SK-N-SH (cell line): Measurements from ENCODE around the gene SLC7A5. TPM values are rescaled to one million over a fixed set of nuclear protein-coding genes. Genes with fewer than 3 reads are reported as not detected.

Source experiments
- CTCF ChIA-PET: fragments of 300-600, 350-600 bp; formaldehyde crosslinking; extraction: SDS; loops from one replicate; lab custom pipeline; 2021; lab: Yijun Ruan, JAX
- POLR2A ChIA-PET: fragments of 350-600 bp; sonication (Branson Sonifier 250); formaldehyde crosslinking; extraction: SDS; loops from one replicate; lab custom pipeline; 2020; ENCODE audit warnings: antibody characterized with exemption, inconsistent platforms; lab: Yijun Ruan, JAX
- DNase-seq: peaks from one replicate; pipeline ENCODE4 v3.0.0; 2012
- H2AFZ ChIP-seq: fragments of 200-600 bp; sonication (generic); 2 replicates; pipeline ENCODE4 v1.8.1; 2016; ENCODE audit warnings: antibody characterized with exemption, mild to moderate bottlenecking, low read depth
- H3F3A ChIP-seq: fragments of 200-600 bp; sonication (generic); replicated peaks from 2 replicates; pipeline ENCODE3; 2016; ENCODE audit warnings: antibody characterized with exemption, mild to moderate bottlenecking; ENCODE audit not compliant: insufficient read depth
- H3K27ac ChIP-seq, 2 experiments: fragments of 200-500 bp in 1 of 2; fragments of 200-600 bp in 1 of 2; sonication (Bioruptor generic) in 1 of 2; sonication (generic), shearing (Covaris generic) in 1 of 2; 2 replicates each; pipeline versions ENCODE4 v1.5.1 to v1.6.1; 2014 to 2016; ENCODE audit warnings: low read depth in 2 of 2, inconsistent platforms in 1 of 2, low read length in 1 of 2, mild to moderate bottlenecking in 1 of 2, mixed read lengths in 1 of 2
- H3K27me3 ChIP-seq: fragments of 200-600 bp; sonication (generic), shearing (Covaris generic); 2 replicates; pipeline ENCODE4 v1.6.1; 2016; ENCODE audit warnings: mixed run types; ENCODE audit not compliant: insufficient read depth
- H3K36me3 ChIP-seq, 2 experiments: fragments of 200-500 bp in 1 of 2; fragments of 200-600 bp in 1 of 2; sonication (Bioruptor generic) in 1 of 2; sonication (generic) in 1 of 2; replicated peaks in 1 of 2; 2 replicates each; pipeline versions ENCODE3 to v1.5.1; 2014 to 2016; ENCODE audit warnings: low read length in 1 of 2, mild to moderate bottlenecking in 1 of 2; ENCODE audit not compliant: insufficient read depth in 2 of 2, control insufficient read depth in 1 of 2
- H3K4me1 ChIP-seq, 2 experiments: fragments of 200-500 bp in 1 of 2; fragments of 200-600 bp in 1 of 2; sonication (Bioruptor generic) in 1 of 2; sonication (generic), shearing (Covaris generic) in 1 of 2; 2 replicates each; pipeline versions ENCODE4 v1.5.1 to v1.6.1; 2014 to 2016; ENCODE audit warnings: low read depth in 1 of 2, low read length in 1 of 2, mixed run types in 1 of 2; ENCODE audit not compliant: insufficient read depth in 2 of 2, control insufficient read depth in 1 of 2
- H3K4me2 ChIP-seq: fragments of 200-600 bp; sonication (generic), shearing (Covaris generic); 2 replicates; pipeline ENCODE4 v1.6.1; 2017; ENCODE audit warnings: mixed run types
- H3K4me3 ChIP-seq, 2 experiments: fragments of 200-500 bp in 1 of 2; fragments of 200-600 bp in 1 of 2; sonication (Bioruptor generic) in 1 of 2; sonication (generic), shearing (Covaris generic) in 1 of 2; 2 replicates each; pipeline versions ENCODE4 v1.5.1 to v1.8.1; 2014 to 2016; ENCODE audit warnings: low read depth in 2 of 2, inconsistent platforms in 1 of 2, low read length in 1 of 2, mild to moderate bottlenecking in 1 of 2, mixed read lengths in 1 of 2, moderate library complexity in 1 of 2
- H3K79me2 ChIP-seq: fragments of 200-600 bp; sonication (generic); 2 replicates; pipeline ENCODE4 v1.8.1; 2017; ENCODE audit warnings: mild to moderate bottlenecking; ENCODE audit not compliant: insufficient read depth
- H3K9ac ChIP-seq: fragments of 200-600 bp; sonication (generic); 2 replicates; pipeline ENCODE4 v1.6.1; 2017; ENCODE audit warnings: mixed run types
- H3K9me2 ChIP-seq: fragments of 200-600 bp; sonication (generic); 2 replicates; pipeline ENCODE4 v1.6.1; 2017; ENCODE audit warnings: mixed run types
- H3K9me3 ChIP-seq: fragments of 200-600 bp; sonication (generic); 2 replicates; pipeline ENCODE4 v1.6.1; 2017; ENCODE audit warnings: mixed run types, mild to moderate bottlenecking, moderate library complexity
- H4K20me1 ChIP-seq: fragments of 200-600 bp; sonication (generic); 2 replicates; pipeline ENCODE4 v1.6.1; 2017; ENCODE audit warnings: mild to moderate bottlenecking, mixed run types; ENCODE audit not compliant: insufficient read depth
- CHD2 ChIP-seq: fragments of 150-350 bp; IDR thresholded peaks from 2 replicates; pipeline ENCODE4 v1.6.1; 2018; ENCODE audit warnings: low read length; ENCODE audit not compliant: partially characterized antibody
- ELF1 ChIP-seq: IDR thresholded peaks from 2 replicates; pipeline ENCODE4 v1.4.0; 2012
- EP300 ChIP-seq, 2 experiments: IDR thresholded peaks; 2 replicates each; pipeline versions ENCODE4 v1.4.0 to v1.6.1; 2012; ENCODE audit warnings: borderline replicate concordance in 1 of 2, low read depth in 1 of 2, low read length in 1 of 2
- EZH2phosphoT487 ChIP-seq: fragments of 200-600 bp; sonication (generic); IDR thresholded peaks from 2 replicates; pipeline ENCODE4 v1.6.1; 2017; ENCODE audit warnings: low read depth, mixed run types, mild to moderate bottlenecking, antibody characterized with exemption, moderate library complexity, borderline replicate concordance
- FOSL2 ChIP-seq: IDR thresholded peaks from 2 replicates; pipeline ENCODE4 v1.4.0; 2012; ENCODE audit warnings: low read depth, mild to moderate bottlenecking, moderate library complexity, borderline replicate concordance
- FOXJ3 ChIP-seq: sonication (generic); formaldehyde crosslinking; IDR thresholded peaks from 2 replicates; pipeline ENCODE4 v1.5.1; 2020; ENCODE audit warnings: mild to moderate bottlenecking, missing genetic modification reagents
- GABPA ChIP-seq: IDR thresholded peaks from 2 replicates; pipeline ENCODE4 v1.4.0; 2012; ENCODE audit warnings: low read depth, mild to moderate bottlenecking
- GATA2 ChIP-seq: sonication (generic); formaldehyde crosslinking; IDR thresholded peaks from 2 replicates; pipeline ENCODE4 v1.5.0; 2020; ENCODE audit warnings: mild to moderate bottlenecking, missing genetic modification reagents
- IRF3 ChIP-seq: fragments of 150-350 bp; IDR thresholded peaks from 2 replicates; pipeline ENCODE4 v1.6.1; 2016; ENCODE audit warnings: mild to moderate bottlenecking, low read depth, low read length
- JUND ChIP-seq: IDR thresholded peaks from 2 replicates; pipeline ENCODE4 v1.4.0; 2012
- MEF2A ChIP-seq: IDR thresholded peaks from 2 replicates; pipeline ENCODE4 v1.4.0; 2012; ENCODE audit warnings: low read depth, borderline replicate concordance
- NFIC ChIP-seq: IDR thresholded peaks from 2 replicates; pipeline ENCODE4 v1.4.0; 2012; ENCODE audit warnings: borderline replicate concordance
- PBX3 ChIP-seq: IDR thresholded peaks from 2 replicates; pipeline ENCODE4; 2012
- RAD21 ChIP-seq: IDR thresholded peaks from 2 replicates; pipeline ENCODE4 v1.6.1; 2012; ENCODE audit warnings: mild to moderate bottlenecking, low read length
- RCOR1 ChIP-seq: fragments of 150-350 bp; IDR thresholded peaks from 2 replicates; pipeline ENCODE4 v1.6.1; 2017; ENCODE audit warnings: antibody characterized with exemption, low read length
- RXRA ChIP-seq: IDR thresholded peaks from 2 replicates; pipeline ENCODE4 v1.4.0; 2012; ENCODE audit warnings: low read depth, mild to moderate bottlenecking, borderline replicate concordance
- USF1 ChIP-seq: IDR thresholded peaks from 2 replicates; pipeline ENCODE4 v1.4.0; 2012; ENCODE audit warnings: low read depth, borderline replicate concordance
- ZBTB33 ChIP-seq: IDR thresholded peaks from 2 replicates; pipeline ENCODE4 v1.4.0; 2012; ENCODE audit warnings: low read depth, borderline replicate concordance
- WGBS: methylation state at CpG from one replicate; pipeline ENCODE4 v1.1.6; 2017; ENCODE audit warnings: low lambda C conversion rate; 5-methylcytosine and 5-hydroxymethylcytosine counted together
- polyA plus RNA-seq, 3 experiments: library from polyadenylated mRNA; depleted of rRNA; stranded (reverse); fragments of >200 nt; gene quantifications; 2 replicates each; pipeline ENCODE4 v1.2.3, GENCODE V29; 2012

SLC7A5 gene
- polyA plus RNA-seq, 1 of the 3 experiments (the other 2 are of a cell fraction), result 15.1 TPM

GRCh38 chr16:87790292-87791100 is 78.8 kb downstream of the SLC7A5 start:
- DNase-seq, result peak; percentile 70
- Histone ChIP-seq H3F3A (no peaks in the 10 kb centered on the region), H3K9me3 (no peaks in the 10 kb centered on the region), H4K20me1 (no peaks in the 10 kb centered on the region), H3K4me1 (peaks cover 0 to 2% of the 10 kb centered on the region in 2 experiments; a peak in 1 of 4 replicates), H3K9me2 (no peaks in the 10 kb centered on the region), H3K79me2 (no peaks in the 10 kb centered on the region), H3K9ac (no peak overlapping the region), H2AFZ (no peak overlapping the region), H3K27me3 (no peaks in the 10 kb centered on the region), H3K4me3 (no peak overlapping the region), H3K4me2 (no peak overlapping the region), H3K27ac (no peak overlapping the region), H3K36me3 (no peaks in the 10 kb centered on the region)
- WGBS, result 55% methylated on average over 17 of the region's 17 CpGs
- ChIA-PET POLR2A (interaction anchor here (2.9 kb wide), 1 partner anchor 16 kb away, joined by 11 read pairs; no protein-coding TSS in a partner anchor), CTCF (interaction anchor here (1.1 to 4.6 kb wide), 5 partner anchors 11 to 81 kb away, joined by 3 to 48 read pairs (median 17); no protein-coding TSS in a partner anchor)
- TF ChIP-seq NFIC, result no peak

- H2AFZ ChIP-seq, result no peak overlapping the region
- CTCF ChIA-PET, result interaction anchor here (0.9 to 4.6 kb wide), 5 partner anchors 10 to 82 kb away, joined by 3 to 48 read pairs (median 17); no protein-coding TSS in a partner anchor
- H3K27ac ChIP-seq, result no peak overlapping the region
- no peak for DNase-seq
- no peaks in the 10 kb centered on the region for H4K20me1 ChIP-seq
- H3K9me3 ChIP-seq, result no peaks in the 10 kb centered on the region
- no peak overlapping the region for H3K9ac ChIP-seq
- H3K4me2 ChIP-seq, result no peak overlapping the region
- H3K27me3 ChIP-seq, result no peaks in the 10 kb centered on the region
- no peaks in the 10 kb centered on the region for H3K79me2 ChIP-seq
- TF ChIP-seq PBX3 (no peak), GABPA (no peak), EZH2phosphoT487 (no peak), EP300 (IDR thresholded peaks at IDR 0.05; ENCODE audit: borderline replicate concordance in 1 of 2, low read depth in 1 of 2, low read length in 1 of 2) (no peak), FOXJ3 (CRISPR knock-in tag) (no peak), MEF2A (no peak), USF1 (no peak), RAD21 (no peak), RXRA (no peak), ELF1 (no peak), ZBTB33 (no peak), GATA2 (no peak), FOSL2 (peak; percentile 20; the same call in 1 of the 2 replicates), JUND (peak; percentile 9; the same call in 1 of the 2 replicates), RCOR1 (no peak), IRF3 (no peak), CHD2 (no peak)
- TF ChIP-seq, all 33 proteins: peak for 2
- Histone ChIP-seq H3K36me3 (no peaks in the 10 kb centered on the region), H3K9me2 (no peaks in the 10 kb centered on the region), H3F3A (no peaks in the 10 kb centered on the region), H3K4me3 (no peak overlapping the region), H3K4me1 (peaks cover 0 to 2% of the 10 kb centered on the region in 2 experiments; a peak in 1 of 4 replicates)
- 78% methylated on average over 20 of the region's 20 CpGs for WGBS
- POLR2A ChIA-PET, result interaction anchor here (2.9 kb wide), 1 partner anchor 17 kb away, joined by 11 read pairs; no protein-coding TSS in a partner anchor
Measured at GRCh38 chr16:87789437-87790291, 79.6 kb downstream of the SLC7A5 start.
